Astrocyte (in vitro differentiated cells and primary cell): ENCODE measurements around the gene BCL7A. TPM values are rescaled to one million over a fixed set of nuclear protein-coding genes. Genes with fewer than 3 reads are reported as not detected.

ENCODE experiments used
- DNase-seq: peaks from one replicate; pipeline ENCODE4 v3.0.0-alpha.2; 2010; ENCODE audit warnings: low read depth
- FAIRE-seq: peaks from 2 replicates; lab custom pipeline; 2011; peaks lifted over from hg19 to GRCh38; lab: Jason Lieb, UNC
- H2AFZ ChIP-seq: 2 replicates; pipeline ENCODE4 v1.6.0; 2012; ENCODE audit warnings: low read depth, low read length, inconsistent platforms
- H3K27ac ChIP-seq: 2 replicates; pipeline ENCODE4 v1.5.1; 2011; ENCODE audit warnings: low read depth, low read length, inconsistent platforms
- H3K27me3 ChIP-seq: 2 replicates; pipeline ENCODE4 v1.6.0; 2011; ENCODE audit warnings: low read length, inconsistent platforms; ENCODE audit not compliant: insufficient read depth
- H3K36me3 ChIP-seq: 2 replicates; pipeline ENCODE4 v1.5.1; 2011; ENCODE audit warnings: low read length, inconsistent platforms; ENCODE audit not compliant: insufficient read depth
- H3K4me1 ChIP-seq: 2 replicates; pipeline ENCODE4 v1.5.1; 2011; ENCODE audit warnings: low read length, inconsistent platforms; ENCODE audit not compliant: insufficient read depth
- H3K4me2 ChIP-seq: 2 replicates; pipeline ENCODE4 v1.6.0; 2012; ENCODE audit warnings: low read length, inconsistent platforms
- H3K4me3 ChIP-seq: 2 replicates; pipeline ENCODE4 v1.5.1; 2011; ENCODE audit warnings: low read depth, mild to moderate bottlenecking, low read length, inconsistent platforms; ENCODE audit not compliant: insufficient read depth
- H3K79me2 ChIP-seq: 2 replicates; pipeline ENCODE4 v1.6.0; 2012; ENCODE audit warnings: mild to moderate bottlenecking, low read length, inconsistent platforms; ENCODE audit not compliant: insufficient read depth
- H3K9ac ChIP-seq: 2 replicates; pipeline ENCODE4 v1.6.0; 2012; ENCODE audit warnings: mild to moderate bottlenecking, low read length, inconsistent platforms
- H3K9me3 ChIP-seq: 2 replicates; pipeline ENCODE4 v1.5.1; 2012; ENCODE audit warnings: low read depth, mild to moderate bottlenecking, low read length, inconsistent platforms; ENCODE audit not compliant: insufficient read depth
- H4K20me1 ChIP-seq: 2 replicates; pipeline ENCODE4 v1.6.0; 2012; ENCODE audit warnings: low read length, inconsistent platforms; ENCODE audit not compliant: insufficient read depth
- H3K27ac Mint-ChIP-seq: one replicate; pipeline ENCODE4 v1.8.0; 2021; ENCODE audit warnings: mild to moderate bottlenecking, mixed read lengths; ENCODE audit not compliant: unreplicated experiment
- H3K27me3 Mint-ChIP-seq: one replicate; pipeline ENCODE4 v1.8.0; 2021; ENCODE audit warnings: low read depth, mixed read lengths; ENCODE audit not compliant: unreplicated experiment
- H3K36me3 Mint-ChIP-seq: one replicate; pipeline ENCODE4 v1.8.0; 2021; ENCODE audit warnings: low read depth, mixed read lengths; ENCODE audit not compliant: unreplicated experiment
- H3K4me1 Mint-ChIP-seq: one replicate; pipeline ENCODE4 v1.8.0; 2021; ENCODE audit warnings: low read depth, mixed read lengths; ENCODE audit not compliant: unreplicated experiment
- H3K4me3 Mint-ChIP-seq: one replicate; pipeline ENCODE4 v1.8.0; 2021; ENCODE audit warnings: mild to moderate bottlenecking, moderate library complexity, mixed read lengths; ENCODE audit not compliant: unreplicated experiment
- H3K9me3 Mint-ChIP-seq: one replicate; pipeline ENCODE4 v1.8.0; 2021; ENCODE audit warnings: mild to moderate bottlenecking, mixed read lengths; ENCODE audit not compliant: unreplicated experiment
- CTCF ChIP-seq: IDR thresholded peaks from 2 replicates; pipeline ENCODE4 v1.5.1; 2011; ENCODE audit warnings: low read depth, mild to moderate bottlenecking, inconsistent platforms, low read length, moderate library complexity; ENCODE audit not compliant: insufficient read depth
- EZH2 ChIP-seq: IDR thresholded peaks from 2 replicates; pipeline ENCODE4 v1.6.1; 2012; ENCODE audit warnings: mild to moderate bottlenecking, low read length, inconsistent platforms; ENCODE audit not compliant: insufficient read depth
- total RNA-seq: library from RNA; stranded (reverse); gene quantifications from 2 replicates; pipeline ENCODE4 v1.2.1, GENCODE V29; 2021

The BCL7A gene
- total RNA-seq, 1 donor from 2014 or later: 9.6 TPM

- no peak overlapping the region for H3K27ac ChIP-seq
- peaks cover 34% of the 10 kb centered on the region for H3K4me1 ChIP-seq
- H3K9ac ChIP-seq: peak overlapping the region; percentile 88
- no peaks in the 10 kb centered on the region for H3K27me3 ChIP-seq
- no peaks in the 10 kb centered on the region for H3K36me3 ChIP-seq
- H3K9me3 ChIP-seq: no peaks in the 10 kb centered on the region
- DNase-seq (no peak), FAIRE-seq (no peak)
- peaks cover 25% of the 10 kb centered on the region for H4K20me1 ChIP-seq
- no peak overlapping the region for H2AFZ ChIP-seq
- no peak overlapping the region for H3K4me3 ChIP-seq
- Mint-ChIP-seq H3K27ac (no peak overlapping the region), H3K27me3 (peaks cover 8% of the 10 kb centered on the region), H3K9me3 (peaks cover 3% of the 10 kb centered on the region), H3K36me3 (no peaks in the 10 kb centered on the region), H3K4me3 (peak overlapping the region; percentile 62), H3K4me1 (peaks cover 3% of the 10 kb centered on the region)
- peak overlapping the region; percentile 91 for H3K4me2 ChIP-seq
- peaks cover 32% of the 10 kb centered on the region for H3K79me2 ChIP-seq
- no peak for TF ChIP-seq EZH2
- no peak for TF ChIP-seq CTCF
Observed at GRCh38 chr12:122024132-122024785, 2.6 kb downstream of the BCL7A start.

- Mint-ChIP-seq H3K36me3 (peaks cover 1% of the 10 kb centered on the region), H3K4me3 (no peak overlapping the region), H3K27me3 (no peaks in the 10 kb centered on the region), H3K9me3 (no peaks in the 10 kb centered on the region), H3K27ac (peak overlapping the region; percentile 34), H3K4me1 (peaks cover 10% of the 10 kb centered on the region)
- H3K36me3 ChIP-seq: no peaks in the 10 kb centered on the region
- peaks cover 42% of the 10 kb centered on the region for H3K79me2 ChIP-seq
- no peaks in the 10 kb centered on the region for H3K27me3 ChIP-seq
- H3K9me3 ChIP-seq: no peaks in the 10 kb centered on the region
- FAIRE-seq: no peak
- no peak overlapping the region for H2AFZ ChIP-seq
- H4K20me1 ChIP-seq: peaks cover 33% of the 10 kb centered on the region
- TF ChIP-seq CTCF (no peak), EZH2 (no peak)
- H3K4me1 ChIP-seq: peaks cover 32% of the 10 kb centered on the region
- H3K27ac ChIP-seq: no peak overlapping the region
- no peak overlapping the region for H3K9ac ChIP-seq
- H3K4me2 ChIP-seq: no peak overlapping the region
- no peak overlapping the region for H3K4me3 ChIP-seq
- no peak for DNase-seq
Observed at GRCh38 chr12:122026706-122027333, 5.1 kb downstream of the BCL7A start.
